IMR-90 (cell line): ENCODE results near the gene SSH2.

ENCODE experiments used
- BHLHE40 ChIP-seq: fragments of 150-350 bp; IDR thresholded peaks from 2 replicates; pipeline ENCODE4 v1.6.1; 2016; ENCODE audit warnings: mild to moderate bottlenecking, low read depth, low read length
- CEBPB ChIP-seq: IDR thresholded peaks from 2 replicates; pipeline ENCODE4 v1.6.1; 2012; ENCODE audit warnings: low read depth, low read length, improper control_type of control experiment
- CHD1 ChIP-seq: IDR thresholded peaks from 2 replicates; pipeline ENCODE4 v1.6.1; 2012; ENCODE audit warnings: low read depth, low read length, improper control_type of control experiment
- MAZ ChIP-seq: IDR thresholded peaks from 2 replicates; pipeline ENCODE4 v1.6.1; 2012; ENCODE audit warnings: low read depth, mild to moderate bottlenecking, low read length, improper control_type of control experiment, moderate library complexity, borderline replicate concordance
- MXI1 ChIP-seq: IDR thresholded peaks from 2 replicates; pipeline ENCODE4 v1.6.1; 2012; ENCODE audit warnings: low read depth, mild to moderate bottlenecking, low read length, moderate library complexity, borderline replicate concordance
- NFE2L2 ChIP-seq: fragments of 150-350 bp; IDR thresholded peaks from 2 replicates; pipeline ENCODE4 v1.6.1; 2016; ENCODE audit warnings: low read depth, mild to moderate bottlenecking, low read length
- POLR2A ChIP-seq: IDR thresholded peaks from 2 replicates; pipeline ENCODE4 v1.6.1; 2012; ENCODE audit warnings: mild to moderate bottlenecking, low read depth, low read length
- RAD21 ChIP-seq: IDR thresholded peaks from 2 replicates; pipeline ENCODE4 v1.6.1; 2012; ENCODE audit warnings: low read length, improper control_type of control experiment
- RCOR1 ChIP-seq: IDR thresholded peaks from 2 replicates; pipeline ENCODE4 v1.6.1; 2012; ENCODE audit warnings: mild to moderate bottlenecking, low read length, improper control_type of control experiment; ENCODE audit not compliant: insufficient replicate concordance
- RFX5 ChIP-seq: IDR thresholded peaks from 2 replicates; pipeline ENCODE4 v1.8.0; 2012; ENCODE audit warnings: low read depth, mild to moderate bottlenecking, low read length, moderate library complexity
- SMC3 ChIP-seq: fragments of 150-350 bp; IDR thresholded peaks from 2 replicates; pipeline ENCODE4 v1.6.1; 2016; ENCODE audit warnings: low read depth, mild to moderate bottlenecking, antibody characterized with exemption, low read length, moderate library complexity
- TF ChIP-seq, protein P1 (sequence below): conservative IDR thresholded peaks from 2 replicates; pipeline ENCODE4 v1.5.1; 2012; ENCODE audit warnings: mild to moderate bottlenecking, low read depth, low read length, improper control_type of control experiment
- TF ChIP-seq, protein P2 (sequence below): fragments of 150-350 bp; IDR thresholded peaks from 2 replicates; pipeline ENCODE4 v1.6.1; 2016; ENCODE audit warnings: low read depth, mild to moderate bottlenecking, low read length, moderate library complexity, borderline replicate concordance
- TF ChIP-seq, protein P3 (sequence below): fragments of 150-350 bp; IDR thresholded peaks from 2 replicates; pipeline ENCODE4 v1.6.1; 2017; ENCODE audit warnings: mild to moderate bottlenecking, antibody characterized with exemption, low read length, low read depth

DNA sequence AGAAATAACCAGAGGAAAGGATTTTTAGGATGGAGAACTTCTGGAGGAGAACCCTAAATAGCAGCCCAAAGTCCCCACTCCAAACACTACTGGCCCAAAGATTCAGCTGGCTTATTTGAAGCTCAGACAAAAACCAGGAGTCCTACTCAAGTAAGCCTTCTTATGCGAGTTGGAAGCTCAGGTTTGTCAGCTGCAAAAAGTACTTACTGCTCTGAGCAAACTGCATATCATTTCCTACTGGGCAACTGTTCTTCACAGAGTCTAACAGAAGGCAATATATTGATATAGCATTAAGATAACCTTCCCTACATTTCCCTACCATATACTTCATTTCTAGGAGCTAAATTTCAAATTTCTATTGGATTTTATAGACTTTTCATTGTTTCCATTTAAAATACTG lies 231.2 kb downstream of the SSH2 start:
- TF ChIP-seq, protein P1, sequence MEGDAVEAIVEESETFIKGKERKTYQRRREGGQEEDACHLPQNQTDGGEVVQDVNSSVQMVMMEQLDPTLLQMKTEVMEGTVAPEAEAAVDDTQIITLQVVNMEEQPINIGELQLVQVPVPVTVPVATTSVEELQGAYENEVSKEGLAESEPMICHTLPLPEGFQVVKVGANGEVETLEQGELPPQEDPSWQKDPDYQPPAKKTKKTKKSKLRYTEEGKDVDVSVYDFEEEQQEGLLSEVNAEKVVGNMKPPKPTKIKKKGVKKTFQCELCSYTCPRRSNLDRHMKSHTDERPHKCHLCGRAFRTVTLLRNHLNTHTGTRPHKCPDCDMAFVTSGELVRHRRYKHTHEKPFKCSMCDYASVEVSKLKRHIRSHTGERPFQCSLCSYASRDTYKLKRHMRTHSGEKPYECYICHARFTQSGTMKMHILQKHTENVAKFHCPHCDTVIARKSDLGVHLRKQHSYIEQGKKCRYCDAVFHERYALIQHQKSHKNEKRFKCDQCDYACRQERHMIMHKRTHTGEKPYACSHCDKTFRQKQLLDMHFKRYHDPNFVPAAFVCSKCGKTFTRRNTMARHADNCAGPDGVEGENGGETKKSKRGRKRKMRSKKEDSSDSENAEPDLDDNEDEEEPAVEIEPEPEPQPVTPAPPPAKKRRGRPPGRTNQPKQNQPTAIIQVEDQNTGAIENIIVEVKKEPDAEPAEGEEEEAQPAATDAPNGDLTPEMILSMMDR: no peak
- TF ChIP-seq POLR2A (no peak), MXI1 (no peak), BHLHE40 (no peak), SMC3 (no peak), RCOR1 (no peak), CEBPB (no peak), RAD21 (no peak), RFX5 (no peak), CHD1 (no peak), MAZ (no peak), NFE2L2 (no peak)
- TF ChIP-seq, protein P2, sequence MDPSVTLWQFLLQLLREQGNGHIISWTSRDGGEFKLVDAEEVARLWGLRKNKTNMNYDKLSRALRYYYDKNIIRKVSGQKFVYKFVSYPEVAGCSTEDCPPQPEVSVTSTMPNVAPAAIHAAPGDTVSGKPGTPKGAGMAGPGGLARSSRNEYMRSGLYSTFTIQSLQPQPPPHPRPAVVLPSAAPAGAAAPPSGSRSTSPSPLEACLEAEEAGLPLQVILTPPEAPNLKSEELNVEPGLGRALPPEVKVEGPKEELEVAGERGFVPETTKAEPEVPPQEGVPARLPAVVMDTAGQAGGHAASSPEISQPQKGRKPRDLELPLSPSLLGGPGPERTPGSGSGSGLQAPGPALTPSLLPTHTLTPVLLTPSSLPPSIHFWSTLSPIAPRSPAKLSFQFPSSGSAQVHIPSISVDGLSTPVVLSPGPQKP: no peak
- TF ChIP-seq, protein P3, sequence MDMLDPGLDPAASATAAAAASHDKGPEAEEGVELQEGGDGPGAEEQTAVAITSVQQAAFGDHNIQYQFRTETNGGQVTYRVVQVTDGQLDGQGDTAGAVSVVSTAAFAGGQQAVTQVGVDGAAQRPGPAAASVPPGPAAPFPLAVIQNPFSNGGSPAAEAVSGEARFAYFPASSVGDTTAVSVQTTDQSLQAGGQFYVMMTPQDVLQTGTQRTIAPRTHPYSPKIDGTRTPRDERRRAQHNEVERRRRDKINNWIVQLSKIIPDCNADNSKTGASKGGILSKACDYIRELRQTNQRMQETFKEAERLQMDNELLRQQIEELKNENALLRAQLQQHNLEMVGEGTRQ: no peak
